GM12872 (cell line): ENCODE data around the gene CARHSP1.
A peak's percentile ranks its signal among the peaks of the same experiment; 100 is the strongest.

ENCODE experiments used
- CTCF ChIP-seq: IDR thresholded peaks from 3 replicates; pipeline ENCODE4 v1.5.1; 2011; ENCODE audit warnings: low read depth, mild to moderate bottlenecking, low read length, moderate library complexity; ENCODE audit not compliant: insufficient read depth

Gene CARHSP1

GRCh38 chr16:8858994-8859912 lies 9.6 kb downstream of the CARHSP1 start:
- TF ChIP-seq CTCF, result no peak

GRCh38 chr16:8855972-8856371 lies 12.8 kb downstream of the CARHSP1 start:
- TF ChIP-seq CTCF, result no peak

GRCh38 chr16:8855051-8855786 lies 13.6 kb downstream of the CARHSP1 start:
- peak; percentile 24; the same call in 1 of the 3 replicates for TF ChIP-seq CTCF

- no peak for TF ChIP-seq CTCF
These were observed 14.4 kb downstream of the CARHSP1 start for GRCh38 chr16:8854298-8854948.

- TF ChIP-seq CTCF, result no peak
These were observed 15.2 kb downstream of the CARHSP1 start for GRCh38 chr16:8853611-8854010.

GRCh38 chr16:8853150-8853549 lies 15.7 kb downstream of the CARHSP1 start:
- TF ChIP-seq CTCF, result no peak

- TF ChIP-seq CTCF, result no peak
These were observed 16.3 kb downstream of the CARHSP1 start for GRCh38 chr16:8852534-8852933.
